Measurements from ENCODE around the gene ATP5MK.
A peak's percentile ranks its signal among the peaks of the same experiment; 100 is the strongest.
"Not testable (repeated sequence)": the region's sequence is repeated elsewhere in the genome, so short reads cannot be mapped to it uniquely, and the experiment has no call there.

ATP5MK gene, protein sequence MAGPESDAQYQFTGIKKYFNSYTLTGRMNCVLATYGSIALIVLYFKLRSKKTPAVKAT

DNA sequence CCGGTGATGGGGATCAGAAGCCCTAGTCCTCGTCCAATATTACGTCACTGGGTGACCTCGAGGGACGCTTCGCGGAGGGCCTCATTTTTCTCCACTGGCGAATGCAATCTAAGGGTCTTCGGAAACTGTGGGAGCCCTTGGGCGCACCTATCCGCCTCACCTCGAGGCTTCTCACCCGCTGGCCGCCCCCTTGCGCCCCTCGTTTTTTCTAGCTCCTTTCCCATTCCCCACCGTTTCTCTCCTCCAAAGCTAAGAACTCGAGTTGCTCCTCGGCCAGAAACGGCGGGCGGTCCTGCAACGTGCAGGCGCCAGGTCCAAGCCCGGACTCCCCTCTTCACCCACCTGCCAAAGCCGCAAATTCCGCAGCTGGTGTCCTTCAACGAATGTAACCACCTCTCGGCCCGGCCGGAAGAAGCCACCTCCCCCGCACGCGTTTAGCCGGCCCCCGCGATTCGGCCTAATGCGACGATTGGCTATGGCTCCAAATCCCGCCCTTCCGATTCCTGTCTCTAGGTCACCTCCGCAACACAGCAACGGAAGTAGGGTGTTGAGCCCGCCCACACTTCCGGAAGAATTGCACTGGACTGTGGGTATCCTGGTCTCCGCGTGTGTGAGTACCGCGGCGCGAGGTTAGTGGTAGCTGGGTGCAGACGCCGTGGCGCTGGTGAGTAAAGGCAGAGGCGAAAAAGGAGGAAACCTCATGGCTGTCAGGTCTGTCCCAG is at the start of gene ATP5MK, which contains the start of gene PDCD11:
TSS of gene ATP5MK (minus strand) at position 409 of the 722 bp plus-strand sequence. CDS start 4,018 bp downstream, outside the sequence.
TSS of gene PDCD11 (plus strand) at position 560 of the 722 bp plus-strand sequence. CDS start 1,801 bp downstream, outside the sequence.
- peak; percentile 99 for DNase-seq (ENCODE audit: low read depth)

DNA sequence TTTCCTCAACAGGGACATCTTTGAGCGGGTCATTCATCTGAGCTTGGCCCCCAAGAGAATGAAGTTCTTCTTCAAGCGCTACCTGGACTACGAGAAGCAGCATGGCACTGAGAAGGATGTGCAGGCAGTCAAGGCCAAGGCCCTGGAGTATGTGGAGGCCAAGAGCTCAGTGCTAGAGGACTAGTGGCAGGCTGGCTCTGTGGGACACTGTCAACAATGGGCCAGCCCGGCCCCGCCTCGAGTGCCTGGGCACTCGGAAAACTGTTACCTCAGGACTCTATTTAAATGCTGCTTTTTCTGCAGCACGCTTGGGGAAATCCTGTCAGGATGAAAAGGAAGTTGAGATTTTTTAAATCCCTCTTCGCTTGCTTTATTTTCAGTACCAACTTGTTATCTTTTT is 49.1 kb upstream of the ATP5MK start:
- DNase-seq (ENCODE audit: low read depth) = no peak

DNA sequence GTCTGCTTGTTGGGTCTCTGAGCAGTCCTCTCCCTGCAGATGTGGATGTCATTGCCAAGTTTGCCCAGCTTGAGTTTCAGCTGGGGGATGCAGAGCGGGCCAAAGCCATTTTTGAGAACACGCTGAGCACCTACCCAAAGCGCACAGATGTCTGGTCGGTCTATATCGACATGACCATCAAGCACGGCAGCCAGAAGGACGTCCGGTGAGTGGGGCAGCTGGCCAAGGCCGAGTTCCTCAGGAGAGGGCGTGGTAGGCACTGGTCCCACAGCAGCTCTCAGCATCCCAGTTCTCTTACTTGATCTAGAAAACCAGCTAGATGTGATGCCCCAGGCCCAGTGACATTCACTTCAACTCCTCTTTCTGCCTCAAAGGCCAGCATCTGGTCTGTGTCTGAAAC is 48.2 kb upstream of the ATP5MK start:
- DNase-seq (ENCODE audit: low read depth) = no peak

DNA sequence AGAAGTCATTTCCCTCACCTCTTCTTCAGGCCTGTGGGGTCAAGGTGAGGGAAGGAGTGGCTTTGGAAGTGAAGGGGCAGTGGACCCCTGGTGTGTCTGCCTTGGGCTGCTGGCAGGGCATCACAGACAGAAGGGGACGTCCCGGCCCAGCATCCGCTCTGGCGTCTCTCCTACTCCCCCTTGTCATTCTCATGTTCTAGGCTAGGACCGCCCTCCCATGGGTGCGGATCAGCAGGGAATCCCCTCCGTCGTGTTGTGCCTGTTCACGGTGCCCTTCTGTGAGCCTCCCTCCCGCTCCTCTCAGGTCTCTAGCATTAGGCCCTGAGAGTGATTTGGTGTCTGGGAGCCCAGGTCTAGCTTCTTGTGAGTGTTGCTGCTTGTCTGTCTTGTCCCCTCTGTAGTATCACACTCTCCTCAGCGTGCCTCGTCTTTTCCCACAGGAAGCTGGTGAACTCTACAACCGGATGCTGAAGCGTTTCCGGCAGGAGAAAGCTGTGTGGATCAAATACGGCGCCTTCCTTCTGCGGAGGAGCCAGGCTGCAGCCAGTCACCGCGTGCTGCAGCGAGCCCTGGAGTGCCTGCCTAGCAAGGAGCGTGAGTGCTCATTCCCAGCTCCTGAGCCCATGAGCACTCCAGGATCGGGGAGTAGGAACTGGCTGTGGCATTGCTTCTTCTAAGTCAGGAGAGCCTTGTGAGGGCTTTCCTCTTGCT is 47.4 kb upstream of the ATP5MK start:
- no peak for DNase-seq (ENCODE audit: low read depth)

DNA sequence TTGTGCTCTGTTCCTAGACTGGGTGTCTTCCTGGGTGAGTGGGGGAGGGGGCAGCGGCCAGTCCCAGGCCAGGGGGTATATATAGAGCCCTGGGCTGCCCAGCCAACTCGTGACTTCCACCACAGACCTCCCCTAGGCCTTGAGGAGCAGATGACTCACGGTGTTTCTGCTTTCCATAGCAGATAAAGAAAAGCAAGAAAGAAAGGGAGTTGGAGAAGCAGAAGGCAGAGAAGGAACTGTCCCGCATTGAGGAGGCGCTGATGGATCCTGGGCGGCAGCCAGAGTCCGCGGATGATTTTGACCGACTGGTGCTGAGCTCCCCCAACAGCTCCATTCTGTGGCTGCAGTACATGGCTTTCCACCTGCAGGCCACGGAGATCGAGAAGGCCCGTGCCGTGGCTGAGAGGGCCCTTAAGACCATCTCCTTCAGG is 45.8 kb upstream of the ATP5MK start:
- DNase-seq (ENCODE audit: low read depth) = peak; percentile 71

DNA sequence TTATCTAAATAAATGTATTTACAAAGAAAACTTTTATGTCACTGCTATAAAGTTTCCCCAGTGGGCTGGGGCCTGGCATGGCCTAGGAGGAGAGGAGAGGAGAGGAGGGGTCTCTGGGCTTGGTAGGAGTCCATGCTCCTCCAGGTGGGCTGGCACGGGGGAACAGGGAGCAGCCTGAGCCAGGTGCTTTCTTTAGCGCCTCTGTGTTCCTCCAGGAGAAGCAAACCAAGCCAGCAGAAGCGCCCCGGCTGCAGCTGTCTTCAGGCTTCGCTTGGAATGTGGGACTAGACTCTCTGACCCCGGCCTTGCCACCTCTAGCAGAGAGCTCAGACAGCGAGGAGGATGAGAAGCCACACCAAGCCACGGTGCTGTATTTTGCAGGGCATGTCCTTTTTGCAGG is 45.3 kb upstream of the ATP5MK start:
- no peak for DNase-seq (ENCODE audit: low read depth)

DNA sequence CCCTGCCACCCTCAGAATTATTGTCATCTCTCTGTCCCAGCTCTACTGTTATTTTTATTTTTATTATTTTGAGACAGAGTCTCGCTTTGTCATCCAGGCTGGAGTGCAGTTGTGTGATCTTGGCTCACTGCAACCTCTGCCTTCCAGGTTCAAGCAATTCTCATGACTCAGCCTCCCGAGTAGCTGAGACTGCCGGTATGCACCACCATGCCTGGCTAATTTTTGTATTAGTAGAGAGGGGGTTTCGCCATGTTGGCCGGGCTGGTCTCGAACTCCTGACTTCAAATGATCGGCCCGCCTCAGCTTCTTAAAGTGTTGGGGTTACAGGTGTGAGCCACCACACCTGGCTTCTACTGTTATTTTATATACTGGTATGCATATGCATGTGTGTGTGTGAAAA is 44.9 kb upstream of the ATP5MK start:
- peak; percentile 35 for DNase-seq (ENCODE audit: low read depth)

DNA sequence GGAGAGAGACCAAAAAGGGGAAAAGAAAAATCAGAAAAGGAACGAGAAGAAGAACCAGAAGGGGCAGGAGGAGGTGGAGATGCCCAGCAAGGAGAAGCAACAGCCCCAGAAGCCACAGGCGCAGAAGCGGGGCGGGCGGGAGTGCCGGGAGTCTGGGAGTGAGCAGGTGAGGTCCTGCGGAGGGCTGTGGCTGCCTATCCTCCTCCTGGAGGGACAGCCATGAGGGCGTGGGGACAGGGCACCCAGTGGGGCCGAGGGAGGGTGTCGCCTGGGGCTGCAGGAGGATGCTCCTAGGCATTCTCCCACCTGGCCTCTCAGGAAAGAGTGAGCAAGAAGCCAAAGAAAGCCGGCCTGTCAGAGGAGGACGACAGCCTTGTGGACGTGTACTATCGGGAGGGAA is 44.1 kb upstream of the ATP5MK start:
- no peak for DNase-seq (ENCODE audit: low read depth)

DNA sequence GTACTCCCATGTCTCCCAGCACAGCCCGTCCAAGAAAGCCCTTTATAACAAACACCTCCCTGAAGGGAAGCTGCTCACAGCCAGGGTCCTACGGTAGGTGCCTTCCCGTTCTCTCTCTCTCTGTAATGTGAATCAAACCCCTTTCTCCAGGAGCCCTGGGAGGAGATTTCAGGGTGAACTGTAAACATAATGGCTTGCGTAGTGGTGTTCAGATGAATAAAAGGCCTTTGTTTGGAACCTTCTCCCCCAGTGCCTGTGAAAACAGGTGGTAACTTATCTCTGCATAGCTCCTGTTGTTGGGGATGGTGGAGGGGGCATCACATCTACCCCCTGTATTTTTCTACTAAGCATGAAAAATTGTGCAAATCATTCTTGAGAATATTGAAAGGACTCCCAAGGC is 43.5 kb upstream of the ATP5MK start:
- DNase-seq (ENCODE audit: low read depth) = no peak

DNA sequence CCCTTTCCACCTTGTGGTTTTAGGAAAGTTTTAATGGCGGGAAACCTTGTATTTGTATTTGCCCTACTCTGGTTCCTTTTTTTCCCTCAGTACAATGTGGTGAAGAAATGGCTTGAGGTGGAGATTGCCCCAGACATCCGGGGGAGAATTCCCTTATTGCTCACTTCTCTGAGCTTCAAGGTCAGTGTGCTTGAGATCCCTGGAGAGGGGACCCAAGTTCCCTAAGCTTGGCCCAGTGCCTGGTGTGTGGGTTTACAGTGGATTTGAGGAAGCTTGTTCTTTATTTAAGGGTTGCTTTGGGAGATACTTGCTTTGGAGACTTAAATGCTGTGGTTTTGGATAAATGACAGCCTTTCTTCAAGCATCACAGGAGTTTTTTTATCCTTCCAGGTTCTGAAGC is 37.6 kb upstream of the ATP5MK start:
- DNase-seq (ENCODE audit: low read depth) = no peak

DNA sequence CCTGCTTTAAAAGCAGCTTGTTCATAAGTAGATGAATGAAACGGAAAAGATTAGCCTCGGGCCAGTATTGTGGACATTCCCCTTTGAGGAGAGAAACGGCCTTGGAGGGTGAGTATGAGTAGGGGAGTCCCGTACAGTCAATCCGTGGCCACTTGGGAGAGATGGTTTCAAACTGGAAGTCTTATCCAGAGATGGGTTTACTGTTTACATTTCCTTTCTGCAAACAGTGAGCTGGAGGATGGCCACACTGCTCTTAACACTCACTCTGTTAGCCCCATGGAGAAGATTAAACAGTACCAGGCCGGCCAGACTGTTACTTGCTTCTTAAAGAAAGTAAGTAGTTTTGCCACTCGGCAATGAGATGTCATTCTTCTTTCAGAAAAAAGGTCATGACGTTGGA is 35.6 kb upstream of the ATP5MK start:
- no peak for DNase-seq (ENCODE audit: low read depth)

DNA sequence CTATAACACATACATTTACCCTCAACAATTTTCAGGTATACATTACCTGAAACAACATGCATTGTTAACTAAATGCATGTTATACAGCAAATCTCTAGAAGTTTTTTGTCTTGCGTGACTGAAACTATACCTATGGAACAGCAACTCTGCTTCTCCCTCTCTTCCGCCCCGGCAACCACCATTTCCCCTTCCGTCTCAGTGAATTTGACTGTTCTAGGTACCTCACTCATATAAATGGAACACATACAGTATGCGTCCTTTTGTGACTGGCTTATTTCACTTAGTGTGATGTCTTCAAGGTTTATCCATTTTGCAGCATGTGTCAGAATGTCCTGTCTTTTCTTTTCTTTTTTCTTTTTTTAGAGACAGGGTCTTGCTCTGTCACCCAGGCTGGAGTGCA is 33.4 kb upstream of the ATP5MK start:
- DNase-seq (ENCODE audit: low read depth) = no peak

DNA sequence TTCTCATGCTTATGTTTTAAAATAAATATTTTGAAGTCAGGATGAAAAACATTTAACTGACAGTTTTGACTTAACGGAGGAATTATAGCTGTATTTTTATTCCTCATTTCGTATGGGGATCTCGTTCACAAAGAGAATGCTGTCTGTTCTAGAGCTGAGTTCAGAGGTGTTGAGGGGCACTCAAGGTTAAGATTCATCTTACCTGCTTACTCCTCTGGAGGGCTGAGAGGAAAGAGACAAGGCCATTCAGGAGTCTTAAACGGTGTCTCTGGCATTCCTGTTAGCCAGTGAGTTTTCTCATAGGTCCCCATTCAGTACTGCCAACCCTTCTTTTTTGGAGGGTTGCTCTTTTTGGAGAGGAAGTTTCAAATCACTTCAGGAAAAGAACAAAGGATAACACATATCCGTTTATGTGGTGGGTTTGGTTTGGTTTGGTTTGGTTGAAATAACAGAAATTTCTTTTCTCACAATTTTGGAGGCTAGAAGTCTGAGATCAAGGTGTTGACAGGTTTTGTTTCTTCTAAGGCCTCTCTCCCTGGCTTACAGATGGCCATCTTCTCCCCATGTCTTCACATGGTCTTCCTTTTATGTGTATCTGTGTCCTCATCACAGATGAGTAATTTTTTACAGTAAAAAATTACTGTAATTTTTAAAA is 32.8 kb upstream of the ATP5MK start:
- DNase-seq (ENCODE audit: low read depth) = no peak

DNA sequence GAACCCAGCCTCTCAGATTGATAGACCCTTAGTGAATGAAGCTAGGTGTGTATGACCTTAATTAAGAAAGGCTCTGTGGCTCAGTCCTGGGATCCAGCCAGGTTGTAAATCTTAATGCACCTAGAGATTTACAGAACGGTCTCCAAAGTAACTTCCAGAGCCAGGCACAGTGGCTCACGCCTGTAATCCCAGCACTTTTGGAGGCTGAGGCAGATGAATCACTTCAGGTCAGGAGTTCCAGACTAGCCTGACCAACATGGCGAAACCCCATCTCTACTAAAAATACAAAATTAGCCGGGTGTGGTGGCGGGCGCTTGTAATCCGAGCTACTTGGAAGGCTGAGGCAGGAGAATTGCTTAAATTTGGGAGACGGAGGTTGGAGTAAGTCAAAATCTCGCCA is 31.6 kb upstream of the ATP5MK start:
- no peak for DNase-seq (ENCODE audit: low read depth)

DNA sequence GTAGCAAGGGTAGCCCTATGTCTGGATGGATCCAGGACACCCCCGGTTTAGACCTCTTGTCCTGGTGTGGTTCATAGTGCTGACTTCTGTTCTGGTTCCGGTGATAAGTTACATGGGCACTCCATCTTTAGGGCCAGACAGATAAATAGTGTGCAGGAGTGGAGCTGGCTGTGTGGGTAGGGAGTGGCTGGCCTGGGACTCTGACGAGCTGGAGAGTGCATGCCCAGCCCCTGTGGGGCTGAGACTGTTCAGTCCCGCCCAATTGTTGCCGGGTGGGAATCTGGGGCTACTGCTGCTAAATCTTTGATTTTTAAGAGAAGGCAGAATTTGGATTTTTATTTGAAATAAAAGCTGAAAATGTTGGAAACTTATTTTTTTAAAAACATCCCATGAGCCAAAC is 27.5 kb upstream of the ATP5MK start:
- no peak for DNase-seq (ENCODE audit: low read depth)

DNA sequence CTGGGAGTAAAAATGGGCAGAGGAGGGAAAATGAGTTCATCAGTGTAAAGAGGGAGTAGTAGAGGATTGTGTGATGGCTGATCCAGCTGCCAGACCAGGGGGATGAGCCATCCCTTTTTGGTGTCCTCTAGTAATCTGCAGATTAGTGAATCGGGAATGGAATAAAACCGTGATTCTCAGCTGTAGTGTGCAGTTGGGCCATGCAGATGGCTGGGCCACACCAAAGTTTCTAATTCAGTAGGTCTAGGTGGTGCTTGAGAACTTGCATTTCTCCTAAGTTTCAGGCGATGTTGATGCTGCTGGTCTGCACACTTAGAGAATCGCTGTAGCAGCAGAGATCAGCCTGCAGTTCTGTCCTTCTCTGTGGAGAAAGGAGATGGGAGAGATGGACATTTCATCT is 22.8 kb upstream of the ATP5MK start:
- DNase-seq (ENCODE audit: low read depth) = no peak

DNA sequence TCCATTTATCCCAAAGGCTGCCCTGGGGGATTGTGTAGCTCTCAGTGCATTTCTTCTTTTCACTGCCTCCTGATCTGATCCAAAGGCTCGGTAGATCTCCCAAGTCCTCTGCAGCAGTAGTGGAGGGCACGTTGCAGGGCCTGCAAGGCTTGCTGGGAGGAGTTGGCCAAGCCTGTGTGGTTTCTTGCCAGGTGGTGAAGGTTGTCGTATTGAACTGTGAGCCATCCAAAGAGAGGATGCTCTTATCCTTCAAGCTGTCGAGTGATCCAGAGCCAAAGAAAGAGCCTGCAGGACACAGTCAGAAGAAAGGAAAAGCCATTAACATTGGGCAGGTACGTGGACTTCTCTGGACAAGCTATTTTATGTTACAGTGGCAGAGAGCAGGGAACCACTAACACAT is 21.3 kb upstream of the ATP5MK start:
- DNase-seq (ENCODE audit: low read depth) = no peak

DNA sequence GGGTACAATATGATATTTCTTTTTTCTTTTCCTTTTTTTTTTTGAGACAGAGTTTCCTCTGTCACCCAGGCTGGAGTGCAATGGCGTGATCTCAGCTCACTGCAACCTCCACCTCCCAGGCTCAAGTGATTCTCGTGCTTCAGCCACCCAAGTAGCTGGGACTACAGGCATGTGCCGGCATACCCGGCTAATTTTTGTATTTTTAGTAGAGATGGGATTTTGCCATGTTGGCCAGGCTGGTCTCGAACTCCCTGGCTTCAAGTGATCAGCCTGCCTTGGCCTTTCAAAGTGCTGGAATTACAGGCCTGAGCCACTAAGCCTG is 20.8 kb upstream of the ATP5MK start:
- DNase-seq (ENCODE audit: low read depth) = not testable (repeated sequence)

DNA sequence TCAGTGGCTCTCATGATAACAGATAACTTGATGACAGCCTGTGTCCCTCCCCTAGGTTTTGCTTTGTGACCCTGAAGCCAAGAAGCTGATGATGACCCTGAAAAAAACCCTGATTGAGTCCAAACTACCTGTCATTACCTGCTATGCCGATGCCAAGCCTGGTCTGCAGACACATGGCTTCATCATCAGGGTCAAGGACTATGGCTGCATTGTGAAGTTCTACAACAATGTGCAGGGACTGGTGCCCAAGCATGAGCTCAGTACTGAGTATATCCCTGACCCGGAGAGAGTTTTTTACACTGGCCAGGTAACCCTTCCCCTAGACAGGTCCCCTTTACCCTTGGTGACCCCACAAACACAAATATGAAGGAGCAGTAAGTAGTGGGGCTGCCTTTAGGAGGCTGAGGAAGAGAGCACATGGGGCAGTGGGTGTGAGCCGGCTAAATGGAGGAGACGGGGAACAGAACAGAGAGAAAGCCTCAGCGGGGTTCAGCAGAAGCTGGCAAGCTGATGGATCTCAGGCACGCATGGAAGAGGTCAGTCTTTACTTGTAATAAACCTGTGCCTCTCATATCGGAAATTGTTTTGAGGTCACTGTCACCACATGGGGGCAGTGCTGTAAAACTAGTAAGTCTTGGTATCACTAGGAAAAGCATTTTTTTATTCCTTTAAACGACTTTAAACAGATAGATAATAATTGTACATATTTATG is 20.3 kb upstream of the ATP5MK start:
- DNase-seq (ENCODE audit: low read depth) = peak; percentile 72

DNA sequence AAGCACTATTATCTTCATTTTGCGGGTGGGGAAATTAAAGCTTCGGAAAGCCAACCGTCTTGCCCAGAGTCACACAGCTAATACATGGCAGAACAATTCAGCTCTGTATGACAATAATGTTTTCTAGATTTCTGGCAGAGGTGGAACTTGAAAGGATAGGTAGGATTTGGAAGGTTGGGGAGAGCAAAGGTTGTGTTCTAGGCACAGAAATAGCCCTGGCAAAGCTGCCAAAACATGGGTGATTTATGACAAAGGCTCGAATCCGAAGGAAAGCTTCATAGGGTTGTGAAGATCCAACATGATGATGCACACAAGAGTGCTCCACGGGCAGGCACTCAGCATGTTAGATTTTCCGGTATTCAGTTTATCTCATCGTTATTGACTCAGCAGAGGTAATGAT is 19.3 kb upstream of the ATP5MK start:
- DNase-seq (ENCODE audit: low read depth) = no peak

DNA sequence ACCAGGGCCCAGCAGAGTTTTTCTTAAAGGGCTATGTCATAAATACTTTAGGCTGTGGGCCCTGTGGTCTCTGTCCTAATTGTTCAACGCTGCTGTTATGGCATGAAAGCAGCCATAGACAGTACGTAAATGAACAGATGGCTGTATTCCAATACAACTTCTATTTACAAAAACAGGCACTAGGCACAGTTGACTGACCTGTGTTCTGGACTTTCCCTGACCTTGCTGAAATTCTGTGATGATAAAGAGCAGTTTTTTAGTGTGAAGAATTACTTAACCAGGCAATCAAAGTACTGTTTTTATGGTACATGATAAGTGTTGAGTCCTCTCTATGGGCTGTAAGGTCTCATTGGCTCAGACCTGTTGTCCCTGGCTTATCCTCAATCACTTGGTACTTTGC is 17.3 kb upstream of the ATP5MK start:
- DNase-seq (ENCODE audit: low read depth) = no peak

DNA sequence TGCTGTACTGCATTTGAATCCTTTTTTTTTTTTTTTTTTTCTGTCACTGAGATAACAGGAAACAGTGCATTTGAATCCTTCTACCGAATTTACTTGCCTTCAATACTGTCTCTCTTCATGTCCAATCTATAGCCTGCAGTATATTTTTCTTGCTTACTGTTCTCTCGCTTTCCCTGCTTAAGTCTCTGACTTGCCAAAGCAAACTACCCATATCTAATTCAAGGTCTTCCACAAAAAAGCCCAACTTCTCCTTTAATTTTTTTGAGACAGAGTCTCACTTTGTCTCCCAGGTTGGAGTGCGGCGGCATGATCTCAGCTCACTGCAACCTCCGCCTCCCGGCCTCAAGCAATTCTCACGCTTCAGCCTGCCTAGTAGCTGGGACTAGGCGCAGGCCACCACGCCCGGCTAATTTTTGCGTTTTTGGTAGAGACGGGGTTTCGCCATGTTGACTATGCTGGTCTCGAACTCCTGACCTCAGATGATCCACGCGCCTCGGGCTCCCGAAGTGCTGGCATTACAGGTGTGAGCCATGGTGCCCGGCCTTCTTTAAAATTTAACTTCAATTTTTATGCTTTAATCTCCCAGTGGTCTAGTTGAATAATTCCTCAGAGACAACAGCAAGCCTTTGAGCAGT is 1.0 kb upstream of the ATP5MK start:
- peak; percentile 7 for DNase-seq (ENCODE audit: low read depth)

All from EH (cell line).